GM12878 (cell line): Measurements from ENCODE around the gene SLC43A3. TPM values are rescaled to one million over a fixed set of nuclear protein-coding genes. Genes with fewer than 3 reads are reported as not detected.

Experiments used
- ATAC-seq: fragments of 200-7000 bp; cut with Tn5 transposase; 3 replicates; pipeline ENCODE4 v1.9.1; 2020; ENCODE audit warnings: mild to moderate bottlenecking, moderate library complexity
- BruUV-seq: library from RNA; stranded (reverse); fragments of 400-500 nt; replicated peaks from 2 replicates; lab custom pipeline; 2021; lab: Mats Ljungman, UMichigan
- CTCF ChIA-PET: fragments of 300-600 bp; sonication (Branson Sonifier 250); formaldehyde crosslinking; extraction: SDS; loops from one replicate; lab custom pipeline; 2021; ENCODE audit warnings: inconsistent platforms; lab: Yijun Ruan, JAX
- POLR2A ChIA-PET: fragments of 350-600 bp; formaldehyde crosslinking; extraction: SDS; loops from one replicate; lab custom pipeline; 2021; ENCODE audit warnings: inconsistent platforms; lab: Charles Lee
- RAD21 ChIA-PET: fragments of 300-600 bp; sonication (Branson Sonifier 250); formaldehyde crosslinking; loops from one replicate; lab custom pipeline; 2023; ENCODE audit warnings: antibody characterized with exemption; ENCODE audit not compliant: unreplicated experiment; lab: Charles Lee
- SMC1A ChIA-PET: fragments of 300-600 bp; sonication (Branson Sonifier 250); formaldehyde crosslinking; loops from one replicate; lab custom pipeline; 2023; ENCODE audit not compliant: unreplicated experiment, uncharacterized antibody; lab: Charles Lee
- DNase-seq: peaks from one replicate; pipeline ENCODE4 v3.0.0-alpha.2; 2011; ENCODE audit warnings: low read depth, low spot score
- FAIRE-seq: peaks from 3 replicates; lab custom pipeline; 2011; peaks lifted over from hg19 to GRCh38; lab: Jason Lieb, UNC
- H2AFZ ChIP-seq: 2 replicates; pipeline ENCODE4 v1.6.0; 2011; ENCODE audit warnings: low read depth, low read length, control low read depth; ENCODE audit not compliant: control insufficient read depth
- H3K27ac ChIP-seq: 2 replicates; pipeline ENCODE4 v1.5.1; 2011; ENCODE audit warnings: control low read depth; ENCODE audit not compliant: control insufficient read depth, insufficient read depth
- H3K27me3 ChIP-seq, 2 experiments: replicated peaks in 1 of 2; 2 replicates each; pipeline versions ENCODE4 v1.6.0 to v1.6.1; 2011; ENCODE audit warnings: low read length in 1 of 2; ENCODE audit not compliant: control insufficient read depth in 2 of 2, insufficient read depth in 2 of 2
- H3K36me3 ChIP-seq, 2 experiments: 2 replicates each; pipeline ENCODE4 v1.5.1; 2011; ENCODE audit warnings: low read length in 1 of 2; ENCODE audit not compliant: control insufficient read depth in 2 of 2, insufficient read depth in 2 of 2
- H3K4me1 ChIP-seq: 2 replicates; pipeline ENCODE4 v1.6.1; 2011; ENCODE audit warnings: mild to moderate bottlenecking, low read length, moderate library complexity, mixed read lengths; ENCODE audit not compliant: control insufficient read depth, insufficient read depth
- H3K4me2 ChIP-seq: 2 replicates; pipeline ENCODE4 v1.6.0; 2011; ENCODE audit warnings: control low read depth; ENCODE audit not compliant: control insufficient read depth, insufficient read depth
- H3K4me3 ChIP-seq: fragments of 200-600 bp; sonication (generic); 2 replicates; pipeline ENCODE4 v1.5.1; 2016
- H3K79me2 ChIP-seq: 2 replicates; pipeline ENCODE4 v1.6.0; 2011; ENCODE audit warnings: low read length; ENCODE audit not compliant: control insufficient read depth, insufficient read depth
- H3K9ac ChIP-seq: 2 replicates; pipeline ENCODE4 v1.8.0; 2011; ENCODE audit warnings: low read length, control low read depth, mixed read lengths; ENCODE audit not compliant: control insufficient read depth, insufficient read depth
- H3K9me3 ChIP-seq: replicated peaks from 3 replicates; pipeline ENCODE4 v1.5.1; 2011; ENCODE audit warnings: mild to moderate bottlenecking, low read length; ENCODE audit not compliant: control insufficient read depth, insufficient read depth
- H4K20me1 ChIP-seq: 2 replicates; pipeline ENCODE4 v1.6.0; 2011; ENCODE audit not compliant: control insufficient read depth, insufficient read depth
- CBX3 ChIP-seq: fragments of 200-600 bp; sonication (generic); IDR thresholded peaks from 2 replicates; pipeline ENCODE4 v1.6.1; 2016; ENCODE audit warnings: low read depth, borderline replicate concordance
- CHD1 ChIP-seq: IDR thresholded peaks from 2 replicates; pipeline ENCODE4 v1.6.1; 2012; ENCODE audit warnings: low read depth, low read length, improper control_type of control experiment
- CUX1 ChIP-seq: IDR thresholded peaks from 2 replicates; pipeline ENCODE4 v1.6.1; 2012; ENCODE audit warnings: improper control_type of control experiment, low read depth, low read length; ENCODE audit not compliant: insufficient replicate concordance
- FOXM1 ChIP-seq: IDR thresholded peaks from 2 replicates; pipeline ENCODE4 v1.6.1; 2012; ENCODE audit warnings: low read depth, mild to moderate bottlenecking, inconsistent platforms, low read length, moderate library complexity
- GATAD2B ChIP-seq: fragments of 450-650 bp; conservative IDR thresholded peaks from 2 replicates; pipeline ENCODE4 v1.6.1; 2017; ENCODE audit warnings: low read depth, mild to moderate bottlenecking, moderate library complexity
- HCFC1 ChIP-seq: fragments of 150-350 bp; IDR thresholded peaks from 2 replicates; pipeline ENCODE4 v1.6.1; 2014; ENCODE audit warnings: low read length
- MEF2A ChIP-seq: IDR thresholded peaks from 2 replicates; pipeline ENCODE4 v1.6.1; 2011; ENCODE audit warnings: low read depth, mild to moderate bottlenecking, low read length, moderate library complexity; ENCODE audit not compliant: insufficient read depth
- MTA2 ChIP-seq: fragments of 450-650 bp; IDR thresholded peaks from 2 replicates; pipeline ENCODE4 v1.6.1; 2016; ENCODE audit warnings: low read depth, mild to moderate bottlenecking, moderate library complexity
- POLR2AphosphoS2 ChIP-seq: IDR thresholded peaks from 2 replicates; pipeline ENCODE4 v1.6.1; 2011; ENCODE audit warnings: low read depth, mild to moderate bottlenecking, low read length, improper control_type of control experiment, moderate library complexity
- POLR2AphosphoS5 ChIP-seq: IDR thresholded peaks from 2 replicates; pipeline ENCODE4 v1.6.1; 2011; ENCODE audit warnings: mild to moderate bottlenecking, low read length, inconsistent platforms
- SPI1 ChIP-seq: IDR thresholded peaks from 2 replicates; pipeline ENCODE4 v1.6.1; 2011; ENCODE audit warnings: low read depth, mild to moderate bottlenecking, low read length, moderate library complexity, borderline replicate concordance; ENCODE audit not compliant: insufficient read depth
- STAT3 ChIP-seq: IDR thresholded peaks from 2 replicates; pipeline ENCODE4 v1.6.1; 2011; ENCODE audit warnings: low read depth, low read length, improper control_type of control experiment
- WGBS: methylation state at CpG from one replicate; pipeline ENCODE4 v1.1.6; 2016; ENCODE audit warnings: low lambda C conversion rate; ENCODE audit not compliant: insufficient replicate concordance, insufficient coverage; ENCODE audit errors: missing lambda C conversion rate; 5-methylcytosine and 5-hydroxymethylcytosine counted together
- in situ Hi-C: fragments of 300-500 bp; cut with MboI; formaldehyde crosslinking; loops from 9 replicates; pipeline ENCODE4 v1.14.3; 2018; ENCODE audit warnings: mixed read lengths
- intact Hi-C: fragments of 100-400 bp; cut with micrococcal nuclease; formaldehyde crosslinking; loops from one replicate; pipeline ENCODE4 v1.14.2; 2022; ENCODE audit not compliant: unreplicated experiment
- polyA plus RNA-seq, 11 experiments: library from polyadenylated mRNA; depleted of rRNA in 4 of 11; unstranded in 6 of 11; stranded (reverse) in 5 of 11; fragments of >200 nt; fragmentation: Nextera tagmentation in 4 of 11; fragmentation: Illumina TruSeq in 1 of 11; extraction: Ambion mirVana in 4 of 11; extraction: Trizol in 1 of 11; gene quantifications; 1 replicate in 1 of 11; 2 replicates in 10 of 11; pipeline versions ENCODE4 v1.2.1 to v1.2.3, GENCODE V29; 2011 to 2016; ENCODE audit warnings: inconsistent platforms in 2 of 11, missing spikeins in 2 of 11, low read depth in 1 of 11
- total RNA-seq, 4 experiments: library from RNA; depleted of rRNA in 3 of 4; stranded (reverse); fragments of >200 nt in 3 of 4; fragmentation: Illumina TruSeq in 1 of 4; extraction: Trizol in 1 of 4; gene quantifications; 2 replicates each; pipeline versions ENCODE4 v1.2.1 to v1.2.3, GENCODE V29; 2013 to 2021
- TF ChIP-seq, protein P1 (sequence below): fragments of 450-650 bp; IDR thresholded peaks from 2 replicates; pipeline ENCODE4 v1.6.1; 2016; ENCODE audit warnings: mild to moderate bottlenecking, moderate library complexity, borderline replicate concordance
- TF ChIP-seq, protein P2 (sequence below): fragments of 450-650 bp; IDR thresholded peaks from 2 replicates; pipeline ENCODE4 v1.6.1; 2017; ENCODE audit warnings: mild to moderate bottlenecking

The SLC43A3 gene
- total and polyA plus RNA-seq, 10 of the 15 experiments (the other 5 are each of a cell fraction or from before 2014, with no cell fraction given) = 37.5 to 237 (median 132) TPM

GRCh38 chr11:57439786-57440185 lies 12.9 kb upstream of the SLC43A3 start:
- RAD21 ChIA-PET = interaction anchor here (1.0 kb wide), 1 partner anchor 9 kb away, joined by 3 read pairs; no protein-coding TSS in a partner anchor
- in situ Hi-C loops = no loop called here
- 57% methylated on average over 6 of the region's 6 CpGs for WGBS

More at GRCh38 chr11:57439786-57440185, 12.9 kb upstream of the SLC43A3 start:
- Histone ChIP-seq H3K36me3 (no peaks in the 10 kb centered on the region), H3K79me2 (no peaks in the 10 kb centered on the region), H3K9ac (no peak overlapping the region), H3K27me3 (no peaks in the 10 kb centered on the region), H3K27ac (no peak overlapping the region), H4K20me1 (no peaks in the 10 kb centered on the region), H2AFZ (no peak overlapping the region), H3K4me1 (no peaks in the 10 kb centered on the region), H3K4me3 (no peak overlapping the region), H3K4me2 (no peak overlapping the region), H3K9me3 (no peaks in the 10 kb centered on the region)
- intact Hi-C loops = no loop called here
- no peak for FAIRE-seq
- no peak for ATAC-seq
- ChIA-PET POLR2A (no interaction called here), SMC1A (no interaction called here), CTCF (interaction anchor here (1.0 to 8.0 kb wide), 3 partner anchors 17 to 94 kb away, joined by 3 to 38 read pairs (median 4); no protein-coding TSS in a partner anchor)
- TF ChIP-seq MTA2 = no peak
- TF ChIP-seq STAT3 = no peak
- TF ChIP-seq, protein P1, sequence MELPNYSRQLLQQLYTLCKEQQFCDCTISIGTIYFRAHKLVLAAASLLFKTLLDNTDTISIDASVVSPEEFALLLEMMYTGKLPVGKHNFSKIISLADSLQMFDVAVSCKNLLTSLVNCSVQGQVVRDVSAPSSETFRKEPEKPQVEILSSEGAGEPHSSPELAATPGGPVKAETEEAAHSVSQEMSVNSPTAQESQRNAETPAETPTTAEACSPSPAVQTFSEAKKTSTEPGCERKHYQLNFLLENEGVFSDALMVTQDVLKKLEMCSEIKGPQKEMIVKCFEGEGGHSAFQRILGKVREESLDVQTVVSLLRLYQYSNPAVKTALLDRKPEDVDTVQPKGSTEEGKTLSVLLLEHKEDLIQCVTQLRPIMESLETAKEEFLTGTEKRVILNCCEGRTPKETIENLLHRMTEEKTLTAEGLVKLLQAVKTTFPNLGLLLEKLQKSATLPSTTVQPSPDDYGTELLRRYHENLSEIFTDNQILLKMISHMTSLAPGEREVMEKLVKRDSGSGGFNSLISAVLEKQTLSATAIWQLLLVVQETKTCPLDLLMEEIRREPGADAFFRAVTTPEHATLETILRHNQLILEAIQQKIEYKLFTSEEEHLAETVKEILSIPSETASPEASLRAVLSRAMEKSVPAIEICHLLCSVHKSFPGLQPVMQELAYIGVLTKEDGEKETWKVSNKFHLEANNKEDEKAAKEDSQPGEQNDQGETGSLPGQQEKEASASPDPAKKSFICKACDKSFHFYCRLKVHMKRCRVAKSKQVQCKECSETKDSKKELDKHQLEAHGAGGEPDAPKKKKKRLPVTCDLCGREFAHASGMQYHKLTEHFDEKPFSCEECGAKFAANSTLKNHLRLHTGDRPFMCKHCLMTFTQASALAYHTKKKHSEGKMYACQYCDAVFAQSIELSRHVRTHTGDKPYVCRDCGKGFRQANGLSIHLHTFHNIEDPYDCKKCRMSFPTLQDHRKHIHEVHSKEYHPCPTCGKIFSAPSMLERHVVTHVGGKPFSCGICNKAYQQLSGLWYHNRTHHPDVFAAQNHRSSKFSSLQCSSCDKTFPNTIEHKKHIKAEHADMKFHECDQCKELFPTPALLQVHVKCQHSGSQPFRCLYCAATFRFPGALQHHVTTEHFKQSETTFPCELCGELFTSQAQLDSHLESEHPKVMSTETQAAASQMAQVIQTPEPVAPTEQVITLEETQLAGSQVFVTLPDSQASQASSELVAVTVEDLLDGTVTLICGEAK = no peak
- TF ChIP-seq FOXM1 = no peak
- TF ChIP-seq GATAD2B = no peak
- no peak for TF ChIP-seq SPI1
- no peak for TF ChIP-seq POLR2AphosphoS2
- no peak for TF ChIP-seq CUX1
- TF ChIP-seq POLR2AphosphoS5 = no peak
- TF ChIP-seq HCFC1 = no peak
- no peak for TF ChIP-seq CHD1
- TF ChIP-seq MEF2A = no peak
- no peak for TF ChIP-seq CBX3
- TF ChIP-seq, protein P2, sequence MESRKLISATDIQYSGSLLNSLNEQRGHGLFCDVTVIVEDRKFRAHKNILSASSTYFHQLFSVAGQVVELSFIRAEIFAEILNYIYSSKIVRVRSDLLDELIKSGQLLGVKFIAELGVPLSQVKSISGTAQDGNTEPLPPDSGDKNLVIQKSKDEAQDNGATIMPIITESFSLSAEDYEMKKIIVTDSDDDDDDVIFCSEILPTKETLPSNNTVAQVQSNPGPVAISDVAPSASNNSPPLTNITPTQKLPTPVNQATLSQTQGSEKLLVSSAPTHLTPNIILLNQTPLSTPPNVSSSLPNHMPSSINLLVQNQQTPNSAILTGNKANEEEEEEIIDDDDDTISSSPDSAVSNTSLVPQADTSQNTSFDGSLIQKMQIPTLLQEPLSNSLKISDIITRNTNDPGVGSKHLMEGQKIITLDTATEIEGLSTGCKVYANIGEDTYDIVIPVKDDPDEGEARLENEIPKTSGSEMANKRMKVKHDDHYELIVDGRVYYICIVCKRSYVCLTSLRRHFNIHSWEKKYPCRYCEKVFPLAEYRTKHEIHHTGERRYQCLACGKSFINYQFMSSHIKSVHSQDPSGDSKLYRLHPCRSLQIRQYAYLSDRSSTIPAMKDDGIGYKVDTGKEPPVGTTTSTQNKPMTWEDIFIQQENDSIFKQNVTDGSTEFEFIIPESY = no peak
- BruUV-seq = no TSS peak
- DNase-seq = no peak
